Hematopoietic multipotent progenitor cell treated with erythropoietin and hydrocortisone succinate and interleukin-3 and kit ligand, for 8 days (in vitro differentiated cells): ENCODE measurements around the gene BICD1.
A peak's percentile ranks its signal among the peaks of the same experiment; 100 is the strongest.

ENCODE experiments used
- DNase-seq: peaks from one replicate; pipeline ENCODE4 v3.0.0-alpha.2; 2015

The BICD1 gene

DNA sequence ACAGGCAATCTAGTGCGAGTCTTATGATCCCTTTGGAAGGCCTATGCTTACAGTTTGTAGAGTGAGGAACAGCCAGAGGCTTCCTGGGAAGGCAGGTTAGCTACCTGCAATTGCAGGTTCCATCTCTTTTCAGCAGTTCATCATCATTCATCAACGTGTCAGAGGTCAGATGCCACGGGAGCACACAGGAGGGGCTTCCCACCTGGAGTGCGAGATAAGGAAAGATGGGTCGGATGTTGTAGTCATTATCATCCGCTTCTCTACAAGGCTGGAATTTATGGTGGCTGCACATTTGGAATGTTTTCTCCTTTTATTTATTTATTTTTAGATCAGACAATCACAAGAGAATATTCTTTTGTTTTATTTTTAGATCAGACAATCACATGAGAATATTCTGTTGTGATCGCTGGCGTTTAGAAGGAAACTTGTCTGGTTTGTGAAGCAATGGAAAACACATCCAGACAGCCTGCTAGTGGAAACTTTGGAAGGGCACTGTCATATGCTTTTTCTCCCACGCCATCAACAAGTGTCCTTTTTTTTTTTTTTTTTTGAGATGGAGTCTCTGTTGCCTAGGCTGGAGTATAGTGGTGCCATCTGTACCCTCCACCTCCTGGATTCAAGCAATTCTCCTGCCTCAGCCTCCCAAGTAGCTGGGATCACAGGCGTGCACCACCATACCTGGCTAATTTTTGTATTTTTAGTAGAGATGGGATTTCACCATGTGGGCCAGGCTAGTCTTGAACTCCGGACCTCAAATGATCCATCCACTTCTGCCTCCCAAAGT, 1.9 kb upstream of the BICD1 start:
- DNase-seq = no peak

DNA sequence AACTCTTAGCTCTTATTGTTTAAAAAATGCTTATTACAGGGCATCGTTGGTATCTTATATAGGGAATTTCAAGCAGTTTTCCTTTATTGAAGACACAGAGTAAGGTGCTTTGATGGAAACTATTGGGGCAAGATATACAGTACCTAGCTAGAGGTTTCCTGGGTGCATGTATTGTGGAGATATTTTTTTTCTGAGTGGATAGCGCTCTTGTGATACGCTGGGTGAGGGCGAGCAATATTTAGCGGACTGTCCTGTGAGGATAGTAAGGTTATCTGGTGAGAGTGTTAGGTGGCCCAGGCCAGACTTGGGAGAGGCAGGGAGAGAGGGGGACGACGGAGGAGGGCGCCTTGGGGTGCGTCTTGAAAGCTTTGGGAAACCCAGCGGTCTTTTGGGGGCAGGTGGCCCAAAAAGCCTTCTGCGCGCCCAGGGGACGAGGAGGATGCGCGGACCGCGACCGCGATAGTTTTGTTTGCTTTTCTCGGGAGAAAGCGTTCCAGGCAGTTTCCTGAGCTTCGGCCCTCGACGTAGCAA, 596 bp upstream of the BICD1 start:
- DNase-seq = no peak

DNA sequence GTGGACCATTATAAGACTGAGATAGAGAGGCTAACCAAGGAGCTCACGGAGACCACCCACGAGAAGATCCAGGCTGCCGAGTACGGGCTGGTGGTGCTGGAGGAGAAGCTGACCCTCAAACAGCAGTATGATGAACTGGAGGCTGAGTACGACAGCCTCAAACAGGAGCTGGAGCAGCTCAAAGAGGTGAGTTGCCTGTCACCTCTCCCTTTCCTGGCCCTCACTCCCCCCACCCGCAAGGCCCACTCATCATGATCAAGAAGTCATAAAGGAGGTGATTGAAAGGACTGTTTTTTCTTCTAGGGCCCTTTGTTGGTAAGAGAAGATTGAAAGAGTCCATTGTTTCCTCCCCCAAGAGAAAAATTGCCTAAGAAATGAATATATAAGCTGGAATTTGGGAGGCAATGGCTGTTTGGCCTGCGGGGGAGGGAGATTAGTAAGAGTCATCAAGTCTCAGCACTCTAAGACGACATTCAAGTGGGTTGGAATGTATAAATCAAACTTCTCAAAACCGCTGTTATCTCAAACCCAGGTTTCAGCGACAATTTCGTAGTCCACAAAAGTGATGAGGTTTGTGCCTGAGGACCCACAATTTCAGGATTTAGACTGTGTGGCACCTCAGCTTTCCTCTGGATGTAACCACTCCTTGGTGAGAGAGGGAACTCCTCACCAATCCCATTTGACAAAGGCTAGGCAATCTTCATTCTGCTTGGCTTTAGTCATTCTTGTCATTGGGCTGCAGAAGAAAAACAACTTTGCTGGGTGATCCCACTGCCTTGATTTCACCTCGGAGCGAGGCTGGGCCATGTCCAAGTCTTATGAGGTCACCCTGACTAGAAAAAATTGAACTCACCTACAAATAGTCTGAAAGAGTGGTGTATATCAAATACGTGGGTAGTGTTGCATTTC, 966 bp downstream of the BICD1 start:
- DNase-seq = no peak

DNA sequence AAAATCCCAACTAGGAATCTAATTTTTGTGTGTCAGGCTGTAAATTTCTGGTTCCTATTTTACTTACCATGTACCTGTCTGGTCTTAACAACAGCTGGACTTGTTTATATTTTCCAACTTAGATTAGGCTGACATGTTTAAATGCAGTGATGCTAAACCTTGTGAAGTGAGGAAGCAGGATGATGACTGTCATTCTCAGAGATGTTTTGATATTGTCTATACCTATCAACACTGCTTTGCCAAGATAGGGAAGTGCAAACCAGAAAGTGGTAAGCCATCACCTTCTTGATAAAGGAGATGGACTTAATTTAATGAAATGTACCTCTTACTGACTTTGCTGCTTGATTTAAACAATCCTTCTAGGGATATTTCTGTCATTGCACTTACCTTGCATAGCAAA, 2.1 kb downstream of the BICD1 start:
- DNase-seq = no peak

DNA sequence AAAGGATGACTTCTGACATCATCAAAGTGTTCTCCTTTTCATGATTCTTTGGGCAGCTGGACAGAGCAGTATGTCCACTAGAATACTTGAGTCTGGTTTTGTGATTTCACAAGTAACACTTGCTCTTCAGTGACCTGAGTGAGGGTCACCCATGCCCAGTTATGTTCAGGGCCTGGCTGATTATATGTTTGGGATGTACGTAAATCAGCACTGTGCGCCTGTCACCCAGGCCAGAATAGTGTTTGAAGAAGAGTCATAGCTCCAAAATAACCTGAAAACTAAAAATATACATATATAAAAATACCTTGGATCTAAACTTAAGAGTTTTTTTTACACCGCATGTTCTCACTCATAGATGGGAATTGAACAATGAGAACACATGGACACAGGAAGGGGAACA, 3.8 kb downstream of the BICD1 start:
- no peak for DNase-seq

DNA sequence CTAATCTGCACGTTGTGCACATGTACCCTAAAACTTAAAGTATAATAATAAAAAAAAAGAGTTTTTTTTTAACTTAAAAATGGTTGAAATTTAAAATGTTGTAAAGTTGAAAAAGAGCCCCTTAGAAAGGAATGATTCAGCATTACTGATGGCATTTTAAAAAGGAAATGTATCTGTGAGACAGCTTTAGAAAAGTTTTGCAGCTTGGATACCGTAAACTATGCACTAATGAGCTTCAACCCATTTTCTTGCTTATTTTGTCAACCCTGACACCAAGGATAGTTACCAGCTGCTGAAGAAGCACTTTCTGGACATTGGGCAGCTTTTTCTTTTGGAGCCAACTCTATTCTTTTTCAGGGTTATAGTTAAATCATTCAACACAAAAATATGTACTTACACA, 4.3 kb downstream of the BICD1 start:
- DNase-seq = no peak

DNA sequence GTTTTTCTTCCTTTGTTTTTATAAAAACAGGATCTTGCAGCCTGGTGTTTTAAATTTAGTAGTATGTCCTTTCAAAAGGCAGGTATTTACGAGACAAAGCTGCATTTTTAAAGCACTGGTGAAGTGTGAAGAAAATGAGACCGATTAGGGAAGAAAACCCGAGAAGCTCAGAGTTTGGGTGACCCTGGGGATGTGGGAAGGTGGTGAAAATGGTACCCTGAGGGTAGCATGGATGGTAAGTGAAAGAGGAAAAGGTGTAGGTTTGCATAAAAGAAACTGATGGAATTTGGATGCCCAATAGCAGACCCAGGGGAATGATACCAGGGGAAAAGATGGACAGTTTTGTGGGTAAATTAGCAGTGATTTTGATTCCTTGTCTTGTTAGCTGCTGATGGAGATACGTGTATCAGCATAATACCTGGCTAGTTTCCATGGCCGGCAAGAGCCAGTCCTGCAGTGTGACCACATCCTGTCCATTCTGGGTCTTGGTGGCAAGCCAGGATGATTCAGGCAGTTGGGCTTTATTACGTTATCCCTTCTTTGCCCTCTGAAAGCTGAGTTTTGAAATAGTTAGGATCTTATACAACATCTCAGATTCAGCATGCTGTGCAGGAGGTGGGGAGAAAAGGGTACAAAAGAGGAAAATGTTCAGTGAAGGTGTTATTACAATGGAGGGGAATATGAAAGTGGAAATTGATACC, 8.9 kb downstream of the BICD1 start:
- peak; percentile 51 for DNase-seq

DNA sequence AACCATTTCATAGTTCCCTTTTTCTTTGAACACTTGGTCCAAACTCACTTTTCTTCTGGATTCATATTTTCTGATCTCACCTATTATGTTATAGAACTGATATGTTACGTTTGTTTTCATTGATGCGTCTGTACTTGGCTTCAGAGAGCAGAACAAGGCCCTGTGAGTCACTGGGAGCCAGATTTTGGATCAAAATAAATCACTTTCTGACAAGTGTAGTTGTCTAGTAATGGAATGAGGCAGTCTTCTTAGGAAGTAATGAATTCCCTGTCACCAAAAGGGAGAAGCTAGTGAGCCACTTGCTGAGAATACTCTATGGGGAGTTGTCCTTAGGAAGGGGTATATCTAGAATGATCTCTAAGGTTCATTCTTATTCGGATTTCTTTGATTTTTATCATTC, 10.2 kb downstream of the BICD1 start:
- no peak for DNase-seq

DNA sequence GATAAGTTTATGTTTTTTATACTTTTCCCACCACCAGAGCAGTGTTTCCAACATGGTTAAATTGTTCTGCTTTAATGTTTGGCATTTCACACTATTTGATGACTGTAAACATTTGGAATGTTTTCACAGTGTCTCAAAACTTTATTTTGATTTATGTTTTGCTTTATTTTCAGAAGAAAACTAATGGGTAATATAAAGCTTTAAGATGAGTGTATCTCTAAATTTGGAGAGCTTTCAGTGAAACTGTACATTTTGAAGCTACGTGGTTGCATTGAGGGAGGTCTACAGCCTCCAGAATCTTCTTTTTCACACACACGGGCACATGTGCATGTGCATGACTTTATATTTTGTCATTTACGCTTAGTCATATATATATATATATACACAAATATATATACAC, 10.7 kb downstream of the BICD1 start:
- no peak for DNase-seq

DNA sequence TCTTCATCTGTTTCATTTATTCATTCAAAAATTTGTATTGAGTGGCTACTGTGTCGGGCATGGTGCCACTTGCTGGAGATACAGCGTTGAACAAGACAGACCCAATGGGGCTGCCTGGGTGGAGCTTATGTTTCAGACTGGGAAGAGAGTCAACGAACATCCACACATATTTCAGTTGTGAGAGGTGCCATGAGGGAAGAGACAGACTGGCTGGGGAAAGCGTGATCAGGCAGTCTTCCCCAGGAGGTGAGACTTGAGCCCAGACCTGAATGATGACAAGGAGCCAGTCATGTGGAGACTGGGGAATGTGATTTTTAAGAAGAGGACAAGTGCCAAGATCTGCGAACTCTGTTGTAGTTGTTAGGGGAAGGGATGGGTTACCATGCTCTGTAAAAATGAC, 12.2 kb downstream of the BICD1 start:
- no peak for DNase-seq

DNA sequence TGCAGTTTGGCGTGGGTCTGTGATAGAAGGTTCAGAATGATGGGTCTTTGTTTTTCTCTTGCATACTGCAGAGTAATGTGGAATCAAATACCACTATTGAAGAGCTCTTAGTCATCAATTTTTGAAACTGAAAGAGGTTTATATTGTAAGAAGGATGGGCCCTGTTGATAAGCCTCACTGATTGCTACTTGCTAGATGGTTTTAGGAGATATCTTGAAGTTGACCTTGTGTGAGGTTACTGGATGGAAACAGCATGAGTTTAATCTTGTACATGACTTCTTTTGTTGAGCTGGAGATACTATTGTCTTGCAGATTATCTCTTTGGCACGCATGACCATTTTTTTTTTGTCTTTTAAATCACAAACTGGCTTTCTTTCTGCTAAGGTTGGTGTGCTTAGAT, 13.8 kb downstream of the BICD1 start:
- peak; percentile 50 for DNase-seq

DNA sequence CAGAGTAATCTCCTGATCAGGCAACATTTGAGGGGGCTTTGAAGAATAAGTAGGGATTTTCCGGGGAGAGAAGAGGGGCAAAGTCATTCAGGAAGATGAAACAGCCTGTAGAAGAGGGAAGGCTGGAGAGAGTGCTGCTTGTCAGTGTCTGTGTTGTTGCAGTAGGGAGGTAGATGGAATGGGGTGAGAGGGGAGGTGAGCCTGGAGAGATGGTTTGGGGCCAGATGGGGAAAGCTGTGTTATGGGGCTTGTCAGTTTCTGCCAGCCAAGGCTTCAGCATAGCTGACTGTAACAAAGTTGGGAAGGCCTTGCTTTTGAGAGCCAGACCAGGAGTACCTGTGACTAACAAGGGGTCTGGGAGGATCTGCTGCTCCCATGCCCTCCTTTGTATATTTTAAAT, 18.0 kb downstream of the BICD1 start:
- no peak for DNase-seq

DNA sequence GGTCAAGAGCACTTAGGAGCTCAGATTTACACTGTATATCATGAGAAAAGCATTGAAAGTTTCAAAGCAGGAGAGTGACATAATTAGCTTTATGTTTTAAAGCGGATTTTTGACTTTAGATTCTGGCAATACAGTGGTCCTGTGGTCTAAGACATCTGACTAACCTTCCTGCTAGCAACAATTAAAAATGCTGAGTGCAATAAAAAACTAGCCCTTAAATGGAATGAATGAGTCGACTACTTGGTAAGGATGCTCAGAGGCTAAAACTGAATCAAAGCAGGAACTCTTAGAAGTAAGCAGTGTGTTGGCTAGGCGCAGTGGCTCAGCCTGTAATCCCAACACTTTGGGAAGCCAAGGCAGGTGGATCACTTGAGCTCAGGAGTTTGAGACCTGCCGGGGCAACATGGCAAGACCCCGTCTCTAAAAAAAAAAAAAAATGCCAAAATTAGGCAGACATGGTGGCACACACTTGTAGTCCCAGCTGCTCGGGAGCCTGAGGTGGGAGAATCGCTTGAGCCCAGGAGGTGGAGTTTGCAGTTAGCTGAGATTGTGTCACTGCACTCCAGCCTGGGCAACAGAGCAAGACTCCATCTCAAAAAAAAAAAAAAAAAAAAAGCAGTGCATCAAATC, 18.9 kb downstream of the BICD1 start:
- DNase-seq = no peak

DNA sequence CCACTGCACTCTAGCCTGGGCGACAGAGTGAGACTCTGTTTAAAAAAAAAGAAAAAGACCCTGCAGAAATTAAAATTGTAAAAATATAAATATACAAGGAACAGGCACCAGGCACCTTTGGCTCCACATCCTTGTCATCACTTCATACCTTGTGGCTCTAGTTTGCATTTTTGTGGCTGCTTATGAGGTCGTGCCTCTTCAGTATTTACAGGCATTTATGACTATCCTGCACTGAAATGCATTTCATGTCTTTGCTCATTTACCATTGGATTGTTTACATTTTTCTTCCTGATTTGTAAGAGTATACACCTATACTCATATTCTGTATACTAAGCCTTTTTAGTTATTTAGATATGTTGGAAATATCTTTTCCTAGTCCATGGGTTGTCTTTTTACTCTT, 20.1 kb downstream of the BICD1 start:
- DNase-seq = no peak

DNA sequence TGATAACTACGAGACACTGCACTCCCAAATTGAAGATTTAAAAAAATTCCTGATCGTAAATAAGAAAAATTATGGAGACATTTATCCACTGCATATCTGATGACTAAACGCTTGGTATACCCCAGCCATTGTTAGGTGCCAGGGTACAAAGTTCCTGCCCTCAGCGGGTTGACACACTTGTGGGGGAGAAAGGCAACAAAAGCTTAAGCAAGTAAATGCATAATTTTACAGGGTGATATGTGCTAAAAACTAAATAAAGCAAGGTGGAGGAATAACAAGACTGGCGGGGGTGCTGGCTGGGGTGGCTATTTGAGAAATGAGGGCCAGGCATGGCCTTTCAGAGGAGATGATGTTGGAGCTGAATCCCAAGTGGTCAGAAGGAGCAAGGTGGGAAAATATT, 25.0 kb downstream of the BICD1 start:
- no peak for DNase-seq

DNA sequence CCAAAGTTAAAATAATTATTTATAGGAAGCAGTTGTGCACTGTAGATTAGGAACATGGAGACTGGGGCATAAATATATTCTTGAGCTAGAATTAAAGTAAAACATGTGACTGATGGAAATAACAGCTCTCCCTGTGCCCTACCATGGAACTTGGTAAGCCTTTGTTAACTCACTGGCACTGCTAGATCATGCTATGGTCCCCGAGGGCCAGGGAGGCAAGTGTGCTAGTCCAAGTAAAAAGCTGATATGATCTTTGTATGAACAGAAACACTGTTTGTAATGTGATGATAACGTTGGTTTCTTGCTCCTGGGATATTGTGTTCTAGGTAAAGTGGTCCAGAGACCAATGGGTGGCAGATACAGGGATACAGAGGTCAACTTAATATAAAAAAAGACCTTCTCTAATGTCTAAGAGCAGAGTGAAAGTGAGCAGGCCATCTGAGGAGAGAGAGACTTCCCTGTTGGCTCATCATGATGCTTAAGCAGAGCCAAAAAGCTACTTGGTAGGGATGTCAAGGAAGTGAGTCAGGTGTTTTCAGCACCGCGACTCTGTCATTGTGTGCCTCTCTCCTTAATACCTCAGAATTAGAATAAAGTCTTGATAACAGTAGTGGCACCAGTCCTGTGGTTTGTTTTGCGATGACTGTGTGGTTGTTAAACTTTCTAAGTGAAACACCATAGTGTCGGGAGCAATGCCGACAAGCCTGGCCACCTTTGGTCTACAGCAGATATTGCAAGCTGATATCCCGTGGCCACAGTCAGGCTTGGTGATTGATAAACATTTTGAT, 27.6 kb downstream of the BICD1 start:
- DNase-seq = peak; percentile 45

DNA sequence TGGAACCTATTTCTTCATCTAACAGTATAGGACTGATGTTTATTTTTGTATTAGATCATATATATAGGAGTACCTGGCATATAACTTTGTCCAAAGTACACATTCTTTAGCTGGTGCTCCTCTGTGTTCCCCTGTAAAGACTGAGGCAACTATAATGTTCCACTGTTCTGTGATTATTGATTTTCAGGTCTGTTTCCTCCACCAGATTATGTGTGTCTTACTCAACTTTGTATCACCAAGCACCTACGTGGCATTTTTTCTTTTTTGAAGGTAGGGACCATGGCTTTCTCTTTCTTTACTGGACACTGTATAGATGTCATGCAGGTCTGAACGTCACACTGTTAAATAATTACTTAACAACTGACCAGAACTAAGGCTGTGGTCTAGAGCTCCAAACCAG, 29.3 kb downstream of the BICD1 start:
- DNase-seq = no peak

DNA sequence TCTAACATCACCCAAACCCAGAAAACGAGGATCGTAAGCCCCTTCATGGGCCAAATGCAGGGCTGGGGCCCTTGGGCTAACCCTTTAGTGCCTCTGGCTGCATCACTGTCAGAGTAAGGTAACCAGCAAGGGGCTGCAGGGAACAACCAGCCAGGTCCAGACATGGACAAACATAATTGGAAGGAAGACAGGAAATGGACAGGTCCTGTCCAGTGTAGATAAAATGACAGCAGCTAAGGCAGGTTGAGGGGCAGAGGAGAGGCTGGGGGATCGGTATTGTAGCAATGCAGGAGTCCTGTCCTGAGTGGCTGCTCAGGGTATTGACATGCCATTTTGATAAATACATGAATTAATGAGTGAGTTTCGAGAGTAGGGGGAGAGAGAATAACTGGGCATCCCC, 29.8 kb downstream of the BICD1 start:
- no peak for DNase-seq

DNA sequence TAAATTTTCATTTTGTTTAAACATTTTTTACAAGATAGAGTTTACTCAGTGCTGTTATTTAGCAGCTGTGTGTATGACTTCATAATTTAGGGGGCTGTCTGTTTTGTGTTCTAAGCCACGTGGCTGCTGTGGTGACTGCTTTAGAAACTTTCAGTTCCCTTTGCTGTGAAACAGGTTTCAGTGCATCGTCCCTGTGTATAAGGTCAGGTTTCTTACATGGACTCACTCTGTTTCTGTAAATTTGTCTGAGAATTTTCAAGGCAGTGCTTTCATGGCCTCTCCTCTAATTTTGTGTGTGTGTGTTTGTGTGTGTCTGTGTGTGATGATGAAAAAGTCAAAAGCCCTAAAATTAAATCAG, 32.4 kb downstream of the BICD1 start:
- no peak for DNase-seq

DNA sequence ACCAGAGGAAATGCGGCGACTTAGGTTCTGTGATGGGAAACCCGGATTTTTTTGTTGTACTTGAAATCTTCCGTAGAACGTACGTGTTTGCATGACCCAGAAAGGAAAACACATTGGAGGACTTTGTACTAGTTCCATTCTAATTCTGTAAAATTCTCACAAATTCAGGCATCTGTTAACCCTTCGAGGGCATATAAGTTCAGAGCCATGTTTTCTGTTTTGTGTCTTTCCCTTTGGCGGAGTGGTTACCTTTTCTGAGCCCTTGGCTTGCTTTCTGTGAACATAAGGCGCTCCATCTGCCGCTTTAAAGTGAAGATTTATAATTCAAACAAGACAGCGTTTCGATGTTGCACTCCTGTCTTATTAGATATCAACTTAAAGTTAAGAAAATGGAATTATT, 34.2 kb downstream of the BICD1 start:
- DNase-seq = no peak

DNA sequence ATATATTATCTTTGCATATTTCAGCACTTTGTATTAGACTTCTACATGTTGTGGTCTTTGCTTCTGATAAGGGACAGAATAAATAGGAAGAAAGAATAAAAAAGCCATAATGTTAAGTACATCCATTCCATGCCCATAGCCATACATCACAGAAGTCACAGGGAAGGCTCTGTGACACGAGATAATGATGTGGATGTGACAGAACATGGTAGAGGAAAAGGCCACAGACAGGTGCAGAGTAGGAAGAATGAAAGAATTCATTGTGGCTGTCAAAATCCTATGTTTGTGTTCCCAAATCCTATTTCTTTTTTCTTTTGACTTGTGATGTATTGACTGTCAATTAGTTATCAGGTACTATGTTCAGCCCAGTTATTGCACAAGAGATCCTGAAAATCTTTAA, 38.4 kb downstream of the BICD1 start:
- no peak for DNase-seq
